Testis (tissue), 3 donors: Measurements from ENCODE around the gene YDJC. TPM values are rescaled to one million over a fixed set of nuclear protein-coding genes. Genes with fewer than 3 reads are reported as not detected.

ENCODE experiments used
- DNase-seq: peaks from one replicate; pipeline ENCODE4 v3.0.0-alpha.2; 2019
- H3K27ac ChIP-seq, 2 donors: fragments of 200-600 bp; sonication (generic); one replicate each; pipeline ENCODE4 v1.5.1; 2019
- H3K27me3 ChIP-seq: fragments of 200-600 bp; sonication (generic); one replicate; pipeline ENCODE4 v1.5.1; 2019
- H3K36me3 ChIP-seq: fragments of 200-600 bp; sonication (generic); one replicate; pipeline ENCODE4 v1.5.1; 2017; ENCODE audit warnings: low read depth; ENCODE audit errors: missing control alignments
- H3K4me1 ChIP-seq: fragments of 200-600 bp; sonication (generic); one replicate; pipeline ENCODE4 v1.5.1; 2019
- H3K4me3 ChIP-seq, 2 donors: fragments of 200-600 bp; sonication (generic); one replicate each; pipeline ENCODE4 v1.5.1; 2017 to 2019
- H3K9me3 ChIP-seq: fragments of 200-600 bp; sonication (generic); one replicate; pipeline ENCODE4 v1.5.1; 2017
- POLR2A ChIP-seq: fragments of 450-650 bp; IDR thresholded peaks from one replicate; pipeline ENCODE4 v1.6.1; 2017; ENCODE audit warnings: antibody characterized with exemption, mild to moderate bottlenecking, moderate library complexity
- WGBS, 2 donors: methylation state at CpG; one replicate each; pipeline ENCODE4 v1.1.5; 2018; 5-methylcytosine and 5-hydroxymethylcytosine counted together
- intact Hi-C: fragments of 100-400 bp; cut with DNase I; formaldehyde crosslinking; loops from one replicate; pipeline ENCODE4 v1.15.1; 2023; ENCODE audit warnings: low total_unique reads
- polyA plus RNA-seq: library from polyadenylated mRNA; stranded (reverse); fragments of 350-450 nt; fragmentation: Illumina TruSeq; extraction: RNeasy Lipid Tissue Mini Kit (QIAGEN cat#74804); gene quantifications from one replicate; pipeline ENCODE4 v1.2.3, GENCODE V29; 2014; ENCODE audit warnings: low read depth, low replicate concordance; ENCODE audit not compliant: insufficient read depth
- total RNA-seq, 2 donors: library from RNA; depleted of rRNA; stranded (reverse); fragments of >200 nt; gene quantifications; one replicate each; pipeline ENCODE4 v1.2.3, GENCODE V29; 2016
- TF ChIP-seq, protein P1 (sequence below), 3 experiments: fragments of 450-650 bp in 2 of 3; fragments of 200-600 bp in 1 of 3; sonication (generic) in 1 of 3; IDR thresholded peaks; one replicate each; pipeline ENCODE4 v1.5.1; 2016 to 2019; ENCODE audit warnings: antibody characterized with exemption in 3 of 3, mild to moderate bottlenecking in 2 of 3, moderate library complexity in 1 of 3

Gene YDJC
- total and polyA plus RNA-seq, 3 donors from 2014 or later, result 9.9 to 37.1 (median 36.5) TPM

DNA sequence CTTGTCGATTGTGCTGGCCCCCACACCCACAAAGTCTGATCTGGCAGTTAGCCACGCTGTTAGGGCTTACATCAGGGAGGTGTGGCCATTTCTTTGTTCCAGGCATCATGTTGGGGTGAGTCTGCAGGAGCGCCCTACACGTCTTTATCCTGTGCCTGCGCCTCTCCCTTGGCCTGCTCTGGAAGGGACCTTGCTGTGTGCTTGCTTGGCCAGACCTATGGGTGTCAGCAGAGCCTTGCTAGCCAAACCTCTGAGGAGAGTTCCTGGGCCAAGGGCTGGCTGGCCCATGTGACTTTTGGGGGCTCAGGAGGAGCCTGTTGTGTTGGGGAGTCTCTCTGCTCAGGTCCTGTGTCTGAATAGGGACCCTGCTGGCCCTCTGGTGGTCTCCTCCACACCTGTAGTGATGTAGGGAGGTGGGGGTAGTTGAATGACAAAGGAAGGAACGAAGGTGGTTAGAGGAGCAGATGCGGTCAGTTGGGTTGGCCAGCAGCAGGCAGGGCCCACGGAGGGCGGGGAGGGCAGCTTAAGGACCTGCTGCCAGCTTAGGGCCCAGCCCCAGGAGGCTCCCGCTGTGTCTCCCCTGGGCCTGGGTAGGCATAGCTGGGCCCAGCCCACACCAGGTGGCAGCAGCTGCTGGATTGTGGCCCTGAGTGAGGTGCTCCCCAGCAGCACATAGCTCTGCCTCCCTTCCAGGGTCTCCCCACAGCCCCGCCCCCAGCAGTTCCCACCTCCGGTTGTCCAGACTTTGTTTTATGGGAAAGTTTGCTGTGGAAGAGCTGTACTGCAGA lies 43.9 kb upstream of the YDJC start:
- Histone ChIP-seq H3K27me3 (no peaks in the 10 kb centered on the region), H3K4me1 (no peaks in the 10 kb centered on the region), H3K9me3 (no peaks in the 10 kb centered on the region), H3K4me3 (no peak overlapping the region), H3K27ac (no peak overlapping the region), H3K36me3 (no peaks in the 10 kb centered on the region)
- TF ChIP-seq, protein P1, sequence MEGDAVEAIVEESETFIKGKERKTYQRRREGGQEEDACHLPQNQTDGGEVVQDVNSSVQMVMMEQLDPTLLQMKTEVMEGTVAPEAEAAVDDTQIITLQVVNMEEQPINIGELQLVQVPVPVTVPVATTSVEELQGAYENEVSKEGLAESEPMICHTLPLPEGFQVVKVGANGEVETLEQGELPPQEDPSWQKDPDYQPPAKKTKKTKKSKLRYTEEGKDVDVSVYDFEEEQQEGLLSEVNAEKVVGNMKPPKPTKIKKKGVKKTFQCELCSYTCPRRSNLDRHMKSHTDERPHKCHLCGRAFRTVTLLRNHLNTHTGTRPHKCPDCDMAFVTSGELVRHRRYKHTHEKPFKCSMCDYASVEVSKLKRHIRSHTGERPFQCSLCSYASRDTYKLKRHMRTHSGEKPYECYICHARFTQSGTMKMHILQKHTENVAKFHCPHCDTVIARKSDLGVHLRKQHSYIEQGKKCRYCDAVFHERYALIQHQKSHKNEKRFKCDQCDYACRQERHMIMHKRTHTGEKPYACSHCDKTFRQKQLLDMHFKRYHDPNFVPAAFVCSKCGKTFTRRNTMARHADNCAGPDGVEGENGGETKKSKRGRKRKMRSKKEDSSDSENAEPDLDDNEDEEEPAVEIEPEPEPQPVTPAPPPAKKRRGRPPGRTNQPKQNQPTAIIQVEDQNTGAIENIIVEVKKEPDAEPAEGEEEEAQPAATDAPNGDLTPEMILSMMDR (IDR thresholded peaks at IDR 0.05), result no peak
- TF ChIP-seq POLR2A, result no peak
- intact Hi-C loops, result no loop called here
- no peak for DNase-seq
- WGBS, 2 donors, result 85 to 97% methylated on average over 11 to 12 of the region's 12 CpGs

DNA sequence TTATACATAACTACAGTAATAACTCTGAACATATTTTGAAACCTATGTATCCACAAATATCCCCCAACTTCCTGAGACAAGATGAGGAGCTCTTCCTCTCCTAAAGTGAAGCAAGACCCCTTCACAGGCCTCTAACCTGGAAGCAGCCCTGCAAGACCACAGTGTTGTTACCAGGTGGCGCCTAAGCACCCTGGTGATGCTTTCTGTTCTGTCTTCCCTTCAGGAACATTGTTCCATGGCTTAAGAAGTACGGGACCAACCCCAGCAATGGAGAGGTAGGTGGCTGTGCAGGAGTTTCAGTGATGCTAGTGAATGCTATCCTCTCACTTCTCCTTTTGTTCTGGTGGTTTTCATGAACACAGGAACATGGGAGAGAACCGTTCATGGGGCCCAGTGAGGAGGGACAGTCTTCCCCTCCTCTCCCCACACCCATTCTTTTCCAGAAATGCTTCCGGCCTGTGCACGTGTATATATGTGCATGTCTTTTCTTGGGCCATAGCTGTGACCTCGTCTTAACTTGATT lies 42.3 kb upstream of the YDJC start:
- Histone ChIP-seq H3K36me3 (no peaks in the 10 kb centered on the region), H3K27ac (no peak overlapping the region), H3K4me3 (no peak overlapping the region), H3K27me3 (no peaks in the 10 kb centered on the region), H3K4me1 (no peaks in the 10 kb centered on the region), H3K9me3 (no peaks in the 10 kb centered on the region)
- DNase-seq, result no peak
- WGBS, 2 donors, result 83 to 91% methylated on average over 6 of the region's 6 CpGs
- TF ChIP-seq, protein P1 (IDR thresholded peaks at IDR 0.05), result no peak
- no peak for TF ChIP-seq POLR2A
- intact Hi-C loops, result no loop called here

DNA sequence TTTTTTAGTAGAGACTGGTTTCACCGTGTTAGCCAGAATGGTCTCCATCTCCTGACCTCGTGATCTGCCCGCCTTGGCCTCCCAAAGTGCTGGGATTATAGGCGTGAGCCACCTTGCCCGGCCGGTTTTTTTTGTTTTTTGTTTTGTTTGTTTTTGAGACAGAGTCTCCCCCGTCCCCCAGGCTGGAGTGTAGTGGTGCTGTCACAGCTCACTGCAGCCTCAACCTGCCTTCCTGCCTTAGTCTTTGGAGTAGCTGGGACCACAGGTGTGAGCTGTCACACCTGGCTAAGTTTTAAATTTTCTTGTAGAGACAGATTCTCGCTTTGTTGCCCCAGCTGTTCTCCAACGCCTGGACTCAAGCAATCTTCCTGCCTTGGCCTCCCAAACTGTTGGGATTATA lies 39.2 kb upstream of the YDJC start:
- Histone ChIP-seq H3K4me3 (no peak overlapping the region), H3K36me3 (no peaks in the 10 kb centered on the region), H3K9me3 (no peaks in the 10 kb centered on the region), H3K27ac (no peak overlapping the region), H3K4me1 (peaks cover 6% of the 10 kb centered on the region), H3K27me3 (no peaks in the 10 kb centered on the region)
- WGBS, 2 donors, result 88 to 92% methylated on average over 9 of the region's 9 CpGs
- no peak for DNase-seq
- intact Hi-C loops, result no loop called here
- no peak for TF ChIP-seq POLR2A
- TF ChIP-seq, protein P1 (IDR thresholded peaks at IDR 0.05), result no peak

GRCh38 chr22:21666786-21667185 lies 37.0 kb upstream of the YDJC start:
- intact Hi-C loops, result no loop called here
- TF ChIP-seq POLR2A, result no peak
- TF ChIP-seq, protein P1 (IDR thresholded peaks at IDR 0.05), result no peak
- peaks cover 6% of the 10 kb centered on the region for H3K4me1 ChIP-seq
- H3K4me3 ChIP-seq, result peak overlapping the region; percentile 77 to 87
- WGBS, 2 donors, result 38 to 39% methylated on average over 16 of the region's 16 CpGs
- no peak overlapping the region for H3K27ac ChIP-seq
- no peaks in the 10 kb centered on the region for H3K36me3 ChIP-seq
- no peaks in the 10 kb centered on the region for H3K27me3 ChIP-seq
- H3K9me3 ChIP-seq, result no peaks in the 10 kb centered on the region
- DNase-seq, result no peak
